OCI-LY1 (cell line): ENCODE measurements around the gene DAAM1.

Source experiments
- CTCF ChIP-seq: fragments of 200-600 bp; sonication (generic), shearing (Covaris generic); IDR thresholded peaks from 2 replicates; pipeline ENCODE4 v1.5.1; 2017; ENCODE audit warnings: mild to moderate bottlenecking, antibody characterized with exemption, low read length, moderate library complexity, mixed read lengths
- EZH2 ChIP-seq: fragments of 200-600 bp; sonication (generic), shearing (Covaris generic); IDR thresholded peaks from 2 replicates; pipeline ENCODE4 v1.8.0; 2017; ENCODE audit warnings: borderline replicate concordance, mixed run types, mild to moderate bottlenecking, antibody characterized with exemption, low read length, moderate library complexity, mixed read lengths

GRCh38 chr14:59202031-59202430, 13.6 kb downstream of the DAAM1 start:
- no peak for TF ChIP-seq CTCF
- TF ChIP-seq EZH2: no peak
